Fibroblast of lung (primary cell): ENCODE data around the gene MYO5B. TPM values are rescaled to one million over a fixed set of nuclear protein-coding genes. Genes with fewer than 3 reads are reported as not detected.

Experiments used
- DNase-seq, 2 donors: peaks; one replicate each; pipeline versions ENCODE4 v3.0.0 to v3.0.0-alpha.2; 2010; ENCODE audit warnings: low read depth in 2 of 2
- H2AFZ ChIP-seq: 2 replicates; pipeline ENCODE4 v1.5.1; 2012; ENCODE audit warnings: low read length, control low read depth, inconsistent platforms
- H3K27ac ChIP-seq: 2 replicates; pipeline ENCODE4 v1.5.1; 2011; ENCODE audit warnings: low read length, control low read depth; ENCODE audit not compliant: insufficient read depth
- H3K27me3 ChIP-seq: 2 replicates; pipeline ENCODE4 v1.5.1; 2011; ENCODE audit warnings: mild to moderate bottlenecking, low read length; ENCODE audit not compliant: control insufficient read depth, insufficient read depth
- H3K36me3 ChIP-seq: 2 replicates; pipeline ENCODE4 v1.5.1; 2011; ENCODE audit warnings: low read length; ENCODE audit not compliant: control insufficient read depth, insufficient read depth
- H3K4me1 ChIP-seq: 2 replicates; pipeline ENCODE4 v1.5.1; 2011; ENCODE audit warnings: low read length; ENCODE audit not compliant: control insufficient read depth, insufficient read depth; ENCODE audit errors: extremely low read depth
- H3K4me2 ChIP-seq: 2 replicates; pipeline ENCODE4 v1.5.1; 2011; ENCODE audit warnings: low read length, control low read depth; ENCODE audit not compliant: insufficient read depth; ENCODE audit errors: extremely low read depth
- H3K4me3 ChIP-seq, 4 experiments: fragments of 200-600 bp in 1 of 4; sonication (generic) in 1 of 4; replicated peaks in 1 of 4; 2 replicates each; pipeline ENCODE4 v1.5.1; 2011 to 2016; ENCODE audit warnings: low read length in 4 of 4, low read depth in 3 of 4, mild to moderate bottlenecking in 3 of 4, control low read depth in 2 of 4, inconsistent platforms in 1 of 4, mixed read lengths in 1 of 4; ENCODE audit not compliant: insufficient read depth in 1 of 4; ENCODE audit errors: control extremely low read depth in 1 of 4
- H3K79me2 ChIP-seq: 2 replicates; pipeline ENCODE4 v1.5.1; 2012; ENCODE audit warnings: mild to moderate bottlenecking, low read length, inconsistent platforms; ENCODE audit not compliant: control insufficient read depth, insufficient read depth
- H3K9ac ChIP-seq: 2 replicates; pipeline ENCODE4 v1.5.1; 2011; ENCODE audit warnings: mild to moderate bottlenecking, low read length, control low read depth; ENCODE audit not compliant: insufficient read depth
- H3K9me3 ChIP-seq: 2 replicates; pipeline ENCODE4 v1.5.1; 2012; ENCODE audit warnings: low read depth, low read length; ENCODE audit not compliant: control insufficient read depth, insufficient read depth
- H4K20me1 ChIP-seq: 2 replicates; pipeline ENCODE4 v1.5.1; 2011; ENCODE audit warnings: low read length; ENCODE audit not compliant: control insufficient read depth, insufficient read depth; ENCODE audit errors: extremely low read depth
- EZH2 ChIP-seq: IDR thresholded peaks from 2 replicates; pipeline ENCODE4 v1.5.1; 2012; ENCODE audit warnings: low read length, control low read depth, mild to moderate bottlenecking; ENCODE audit errors: missing control alignments
- polyA plus RNA-seq, 2 donors: library from polyadenylated mRNA; depleted of rRNA in 1 of 2; stranded (reverse) in 1 of 2; unstranded in 1 of 2; fragments of >200 nt; gene quantifications; 2 replicates each; pipeline ENCODE4 v1.2.1, GENCODE V29; 2011 to 2012; ENCODE audit warnings: missing spikeins in 1 of 2
- total RNA-seq: library from RNA; depleted of rRNA; stranded (reverse); fragments of >200 nt; gene quantifications from 2 replicates; pipeline ENCODE4 v1.2.1, GENCODE V29; 2014
- TF ChIP-seq, protein P1 (sequence below), 2 donors: IDR thresholded peaks in 1 of 2; conservative IDR thresholded peaks in 1 of 2; 1 replicate in 1 of 2; 2 replicates in 1 of 2; pipeline ENCODE4 v1.5.1; 2011 to 2012; ENCODE audit warnings: low read length in 2 of 2, control low read depth in 1 of 2, inconsistent platforms in 1 of 2, low read depth in 1 of 2, mild to moderate bottlenecking in 1 of 2

The MYO5B gene
- total and polyA plus RNA-seq, 2 donors (not counting 1 experiment from before 2014, with no cell fraction given): under 0.01 to 0.06 TPM

GRCh38 chr18:49994410-49994809 lies 200.5 kb downstream of the MYO5B start:
- Histone ChIP-seq H3K9ac (no peak overlapping the region), H3K9me3 (no peaks in the 10 kb centered on the region), H4K20me1 (no peaks in the 10 kb centered on the region), H3K4me1 (no peaks in the 10 kb centered on the region), H3K4me2 (no peak overlapping the region), H2AFZ (no peak overlapping the region), H3K4me3 (no peak overlapping the region), H3K27me3 (no peaks in the 10 kb centered on the region), H3K27ac (no peak overlapping the region), H3K36me3 (no peaks in the 10 kb centered on the region), H3K79me2 (no peaks in the 10 kb centered on the region)
- DNase-seq: no peak
- TF ChIP-seq EZH2: no peak
- TF ChIP-seq, protein P1, sequence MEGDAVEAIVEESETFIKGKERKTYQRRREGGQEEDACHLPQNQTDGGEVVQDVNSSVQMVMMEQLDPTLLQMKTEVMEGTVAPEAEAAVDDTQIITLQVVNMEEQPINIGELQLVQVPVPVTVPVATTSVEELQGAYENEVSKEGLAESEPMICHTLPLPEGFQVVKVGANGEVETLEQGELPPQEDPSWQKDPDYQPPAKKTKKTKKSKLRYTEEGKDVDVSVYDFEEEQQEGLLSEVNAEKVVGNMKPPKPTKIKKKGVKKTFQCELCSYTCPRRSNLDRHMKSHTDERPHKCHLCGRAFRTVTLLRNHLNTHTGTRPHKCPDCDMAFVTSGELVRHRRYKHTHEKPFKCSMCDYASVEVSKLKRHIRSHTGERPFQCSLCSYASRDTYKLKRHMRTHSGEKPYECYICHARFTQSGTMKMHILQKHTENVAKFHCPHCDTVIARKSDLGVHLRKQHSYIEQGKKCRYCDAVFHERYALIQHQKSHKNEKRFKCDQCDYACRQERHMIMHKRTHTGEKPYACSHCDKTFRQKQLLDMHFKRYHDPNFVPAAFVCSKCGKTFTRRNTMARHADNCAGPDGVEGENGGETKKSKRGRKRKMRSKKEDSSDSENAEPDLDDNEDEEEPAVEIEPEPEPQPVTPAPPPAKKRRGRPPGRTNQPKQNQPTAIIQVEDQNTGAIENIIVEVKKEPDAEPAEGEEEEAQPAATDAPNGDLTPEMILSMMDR (conservative IDR thresholded peaks at IDR 0.05 in 1 of 2, IDR thresholded peaks at IDR 0.05 in 1 of 2; ENCODE audit: low read depth in 1 of 2, low read length in 2 of 2): no peak

DNA sequence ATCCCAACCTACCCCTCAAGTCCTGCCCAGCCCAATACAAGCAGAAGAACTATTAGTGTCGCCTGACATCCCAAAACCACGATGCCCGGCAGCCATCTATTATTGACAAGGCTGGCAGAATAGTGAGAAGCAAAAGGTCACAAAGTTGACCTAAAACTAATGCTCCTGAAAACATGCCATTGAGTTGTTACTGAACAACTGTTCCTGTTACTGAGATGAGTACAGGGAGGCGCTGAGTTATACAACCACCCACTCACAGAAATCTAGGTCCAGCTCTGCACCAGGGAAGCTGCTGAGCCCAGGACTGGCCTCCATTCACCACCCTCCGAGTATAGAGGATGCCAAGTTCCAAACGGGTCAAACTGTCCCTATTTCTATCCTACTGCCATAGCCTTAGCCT lies 201.6 kb downstream of the MYO5B start:
- Histone ChIP-seq H3K27ac (no peak overlapping the region), H3K4me2 (no peak overlapping the region), H3K36me3 (no peaks in the 10 kb centered on the region), H2AFZ (no peak overlapping the region), H3K4me1 (no peaks in the 10 kb centered on the region), H3K27me3 (no peaks in the 10 kb centered on the region), H3K9me3 (no peaks in the 10 kb centered on the region), H4K20me1 (no peaks in the 10 kb centered on the region), H3K4me3 (no peak overlapping the region), H3K9ac (no peak overlapping the region), H3K79me2 (no peaks in the 10 kb centered on the region)
- TF ChIP-seq, protein P1 (conservative IDR thresholded peaks at IDR 0.05 in 1 of 2, IDR thresholded peaks at IDR 0.05 in 1 of 2; ENCODE audit: low read depth in 1 of 2, low read length in 2 of 2): no peak
- no peak for TF ChIP-seq EZH2
- DNase-seq: no peak

- Histone ChIP-seq H3K27me3 (no peaks in the 10 kb centered on the region), H3K79me2 (no peaks in the 10 kb centered on the region), H3K27ac (no peak overlapping the region), H3K36me3 (no peaks in the 10 kb centered on the region), H3K9me3 (no peaks in the 10 kb centered on the region), H3K4me1 (no peaks in the 10 kb centered on the region), H2AFZ (no peak overlapping the region), H3K4me3 (no peak overlapping the region), H3K4me2 (no peak overlapping the region), H4K20me1 (no peaks in the 10 kb centered on the region), H3K9ac (no peak overlapping the region)
- no peak for DNase-seq
- TF ChIP-seq EZH2: no peak
- TF ChIP-seq, protein P1 (conservative IDR thresholded peaks at IDR 0.05 in 1 of 2, IDR thresholded peaks at IDR 0.05 in 1 of 2; ENCODE audit: low read depth in 1 of 2, low read length in 2 of 2): no peak
Observed at GRCh38 chr18:49988733-49989132, 206.2 kb downstream of the MYO5B start.
